K562 (cell line): ENCODE data around the gene ELMOD1.

ENCODE experiments used
- BHLHE40 ChIP-seq: IDR thresholded peaks from 2 replicates; pipeline ENCODE4 v1.6.1; 2011; ENCODE audit warnings: low read length, improper control_type of control experiment
- TARDBP ChIP-seq: fragments of 450-650 bp; IDR thresholded peaks from 2 replicates; pipeline ENCODE4 v1.6.1; 2016
- TF ChIP-seq, protein P1 (sequence below), 2 experiments: fragments of 450-650 bp in 1 of 2; sonication (generic) in 1 of 2; formaldehyde crosslinking; conservative IDR thresholded peaks; 2 replicates each; pipeline versions ENCODE4 v1.4.0 to v1.8.1; 2020 to 2022; ENCODE audit warnings: mild to moderate bottlenecking in 1 of 2, missing genetic modification reagents in 1 of 2

DNA sequence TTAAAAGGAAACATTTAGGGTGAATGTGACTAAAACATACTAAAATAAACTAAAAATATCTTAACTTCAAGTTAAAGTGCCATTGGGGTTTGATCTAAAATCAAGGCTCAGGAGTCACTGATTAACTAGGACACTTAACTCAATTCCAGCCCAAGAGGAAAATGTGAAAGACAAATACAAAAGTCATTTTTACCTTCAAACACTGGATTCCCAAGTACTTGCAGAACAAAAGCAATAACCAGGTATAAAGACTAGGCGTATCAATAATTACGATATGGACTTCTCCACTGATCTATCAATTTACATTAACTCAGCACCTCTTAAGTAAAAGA, 41.0 kb upstream of the ELMOD1 start:
- no peak for TF ChIP-seq BHLHE40
- no peak for TF ChIP-seq TARDBP
- TF ChIP-seq, protein P1, sequence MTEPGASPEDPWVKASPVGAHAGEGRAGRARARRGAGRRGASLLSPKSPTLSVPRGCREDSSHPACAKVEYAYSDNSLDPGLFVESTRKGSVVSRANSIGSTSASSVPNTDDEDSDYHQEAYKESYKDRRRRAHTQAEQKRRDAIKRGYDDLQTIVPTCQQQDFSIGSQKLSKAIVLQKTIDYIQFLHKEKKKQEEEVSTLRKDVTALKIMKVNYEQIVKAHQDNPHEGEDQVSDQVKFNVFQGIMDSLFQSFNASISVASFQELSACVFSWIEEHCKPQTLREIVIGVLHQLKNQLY (CRISPR knock-in tag; conservative IDR thresholded peaks at IDR 0.05) = no peak
